RPMI8226 (cell line): Measurements from ENCODE around the gene G6PD.
"Not testable (repeated sequence)": the region's sequence is repeated elsewhere in the genome, so short reads cannot be mapped to it uniquely, and the experiment has no call there.

Experiments
- DNase-seq: peaks from one replicate; pipeline ENCODE4 v3.0.0-alpha.2; 2015

G6PD gene

GRCh38 chrX:154546354-154547244, at the start of gene G6PD:
TSS of gene G6PD (minus strand) at chrX:154546846. CDS start at chrX:154546155, 691 bp downstream.
- peak; percentile 83 for DNase-seq

GRCh38 chrX:154595559-154596249, 49.1 kb upstream of the G6PD start:
- DNase-seq = no peak

- DNase-seq = no peak
Observed at GRCh38 chrX:154594491-154594890, 47.8 kb upstream of the G6PD start.

GRCh38 chrX:154593201-154593600, 46.6 kb upstream of the G6PD start:
- DNase-seq = no peak

- DNase-seq = no peak
Observed at GRCh38 chrX:154592505-154592904, 45.9 kb upstream of the G6PD start.

GRCh38 chrX:154590415-154590814, 43.8 kb upstream of the G6PD start:
- DNase-seq = not testable (repeated sequence)

GRCh38 chrX:154584585-154585183, 38.0 kb upstream of the G6PD start, which contains the start of gene CTAG1A:
TSS of gene CTAG1A (plus strand) at chrX:154585133. CDS start at chrX:154585207, 74 bp downstream.
- DNase-seq = not testable (repeated sequence)

GRCh38 chrX:154582994-154583393, 36.3 kb upstream of the G6PD start:
- DNase-seq = not testable (repeated sequence)

GRCh38 chrX:154575076-154575475, 28.4 kb upstream of the G6PD start:
- DNase-seq = not testable (repeated sequence)

GRCh38 chrX:154573061-154573460, 26.4 kb upstream of the G6PD start:
- DNase-seq = not testable (repeated sequence)

- DNase-seq = not testable (repeated sequence)
Observed at GRCh38 chrX:154570361-154570760, 23.7 kb upstream of the G6PD start.

- not testable (repeated sequence) for DNase-seq
Observed at GRCh38 chrX:154562295-154562694, 15.6 kb upstream of the G6PD start.

- not testable (repeated sequence) for DNase-seq
Observed at GRCh38 chrX:154560326-154560725, 13.7 kb upstream of the G6PD start.

GRCh38 chrX:154558896-154559295, 12.2 kb upstream of the G6PD start:
- not testable (repeated sequence) for DNase-seq

- not testable (repeated sequence) for DNase-seq
Observed at GRCh38 chrX:154558060-154558690, 11.5 kb upstream of the G6PD start.

- DNase-seq = not testable (repeated sequence)
Observed at GRCh38 chrX:154552112-154552806, 5.6 kb upstream of the G6PD start.

GRCh38 chrX:154549766-154550165, 3.1 kb upstream of the G6PD start:
- no peak for DNase-seq

- no peak for DNase-seq
Observed at GRCh38 chrX:154548028-154548316, 1.3 kb upstream of the G6PD start.

- DNase-seq = peak; percentile 93
Observed at GRCh38 chrX:154547245-154548027, 790 bp upstream of the G6PD start, which contains the start of gene IKBKG. TSS of gene IKBKG (plus strand) at chrX:154547620. CDS start at chrX:154552003, 4,383 bp downstream.

GRCh38 chrX:154545673-154546274, 872 bp downstream of the G6PD start:
- DNase-seq = no peak
